PC-9 (cell line): ENCODE data around the gene HS6ST3.

ENCODE experiments used
- EZH2 ChIP-seq: fragments of 200-600 bp; sonication (generic); IDR thresholded peaks from 2 replicates; pipeline ENCODE4 v1.8.0; 2017; ENCODE audit warnings: antibody characterized with exemption, low read depth
- TF ChIP-seq, protein P1 (sequence below): fragments of 200-600 bp; sonication (generic); conservative IDR thresholded peaks from 2 replicates; pipeline ENCODE4 v1.6.1; 2017; ENCODE audit warnings: mixed run types, antibody characterized with exemption, mild to moderate bottlenecking, moderate library complexity

DNA sequence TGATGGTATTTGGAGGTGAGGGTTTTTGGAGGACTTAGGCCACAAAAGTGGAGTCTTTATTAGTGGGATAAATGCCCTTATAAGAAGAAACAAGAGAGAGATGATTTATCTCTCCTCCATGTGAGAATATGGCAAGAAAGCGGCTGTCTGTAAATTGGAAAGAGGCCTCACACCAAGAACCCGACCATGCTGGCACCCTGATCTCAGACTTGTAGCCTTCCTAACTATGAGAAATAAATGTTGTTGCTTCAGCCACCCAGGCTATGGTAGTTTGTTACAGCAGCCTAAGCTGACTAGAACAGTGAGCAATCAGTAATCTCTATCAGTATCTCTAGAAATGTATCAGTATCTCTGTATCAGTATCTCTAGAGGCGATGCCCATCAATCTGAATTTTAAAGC, 617.2 kb downstream of the HS6ST3 start:
- TF ChIP-seq, protein P1, sequence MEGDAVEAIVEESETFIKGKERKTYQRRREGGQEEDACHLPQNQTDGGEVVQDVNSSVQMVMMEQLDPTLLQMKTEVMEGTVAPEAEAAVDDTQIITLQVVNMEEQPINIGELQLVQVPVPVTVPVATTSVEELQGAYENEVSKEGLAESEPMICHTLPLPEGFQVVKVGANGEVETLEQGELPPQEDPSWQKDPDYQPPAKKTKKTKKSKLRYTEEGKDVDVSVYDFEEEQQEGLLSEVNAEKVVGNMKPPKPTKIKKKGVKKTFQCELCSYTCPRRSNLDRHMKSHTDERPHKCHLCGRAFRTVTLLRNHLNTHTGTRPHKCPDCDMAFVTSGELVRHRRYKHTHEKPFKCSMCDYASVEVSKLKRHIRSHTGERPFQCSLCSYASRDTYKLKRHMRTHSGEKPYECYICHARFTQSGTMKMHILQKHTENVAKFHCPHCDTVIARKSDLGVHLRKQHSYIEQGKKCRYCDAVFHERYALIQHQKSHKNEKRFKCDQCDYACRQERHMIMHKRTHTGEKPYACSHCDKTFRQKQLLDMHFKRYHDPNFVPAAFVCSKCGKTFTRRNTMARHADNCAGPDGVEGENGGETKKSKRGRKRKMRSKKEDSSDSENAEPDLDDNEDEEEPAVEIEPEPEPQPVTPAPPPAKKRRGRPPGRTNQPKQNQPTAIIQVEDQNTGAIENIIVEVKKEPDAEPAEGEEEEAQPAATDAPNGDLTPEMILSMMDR = no peak
- no peak for TF ChIP-seq EZH2
